NB4 (cell line): ENCODE measurements around the gene NEK11.

ENCODE experiments used
- DNase-seq: peaks from one replicate; pipeline ENCODE4 v3.0.0; 2010; ENCODE audit warnings: low read depth
- H3K4me3 ChIP-seq: one replicate; pipeline ENCODE4 v1.5.1; 2011; ENCODE audit warnings: mild to moderate bottlenecking, low read depth, low read length, moderate library complexity
- MYC ChIP-seq: IDR thresholded peaks from 2 replicates; pipeline ENCODE4 v1.6.1; 2011; ENCODE audit warnings: low read depth, low read length
- POLR2A ChIP-seq: IDR thresholded peaks from 2 replicates; pipeline ENCODE4 v1.6.1; 2011; ENCODE audit warnings: mild to moderate bottlenecking; ENCODE audit not compliant: insufficient read length; ENCODE audit errors: extremely low read depth
- TF ChIP-seq, protein P1 (sequence below): IDR thresholded peaks from one replicate; pipeline ENCODE4 v1.5.1; 2012; ENCODE audit warnings: low read depth, low read length
- TF ChIP-seq, protein P2 (sequence below): IDR thresholded peaks from 2 replicates; pipeline ENCODE4 v1.6.1; 2011; ENCODE audit warnings: low read depth, low read length

The NEK11 gene

DNA sequence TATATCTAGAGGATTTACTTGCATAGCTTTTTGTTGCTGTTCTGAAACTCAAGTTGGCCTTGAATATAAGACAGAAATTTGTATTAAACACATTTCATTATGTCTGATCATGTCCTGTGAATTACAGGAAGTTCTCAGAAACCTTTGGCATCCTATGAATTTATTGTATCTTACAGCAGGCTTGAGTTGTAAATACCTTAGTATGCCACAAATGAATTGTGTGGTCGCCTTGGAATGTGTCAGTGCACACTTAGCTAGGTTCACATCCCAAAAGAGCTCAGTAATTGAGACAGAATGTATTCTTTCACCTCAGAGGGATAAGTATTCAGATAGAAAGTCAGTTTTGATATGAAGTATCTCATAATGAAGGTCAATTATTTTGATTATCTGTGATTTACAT lies 83.4 kb downstream of the NEK11 start:
- TF ChIP-seq MYC = no peak
- TF ChIP-seq, protein P1, sequence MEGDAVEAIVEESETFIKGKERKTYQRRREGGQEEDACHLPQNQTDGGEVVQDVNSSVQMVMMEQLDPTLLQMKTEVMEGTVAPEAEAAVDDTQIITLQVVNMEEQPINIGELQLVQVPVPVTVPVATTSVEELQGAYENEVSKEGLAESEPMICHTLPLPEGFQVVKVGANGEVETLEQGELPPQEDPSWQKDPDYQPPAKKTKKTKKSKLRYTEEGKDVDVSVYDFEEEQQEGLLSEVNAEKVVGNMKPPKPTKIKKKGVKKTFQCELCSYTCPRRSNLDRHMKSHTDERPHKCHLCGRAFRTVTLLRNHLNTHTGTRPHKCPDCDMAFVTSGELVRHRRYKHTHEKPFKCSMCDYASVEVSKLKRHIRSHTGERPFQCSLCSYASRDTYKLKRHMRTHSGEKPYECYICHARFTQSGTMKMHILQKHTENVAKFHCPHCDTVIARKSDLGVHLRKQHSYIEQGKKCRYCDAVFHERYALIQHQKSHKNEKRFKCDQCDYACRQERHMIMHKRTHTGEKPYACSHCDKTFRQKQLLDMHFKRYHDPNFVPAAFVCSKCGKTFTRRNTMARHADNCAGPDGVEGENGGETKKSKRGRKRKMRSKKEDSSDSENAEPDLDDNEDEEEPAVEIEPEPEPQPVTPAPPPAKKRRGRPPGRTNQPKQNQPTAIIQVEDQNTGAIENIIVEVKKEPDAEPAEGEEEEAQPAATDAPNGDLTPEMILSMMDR = no peak
- TF ChIP-seq, protein P2, sequence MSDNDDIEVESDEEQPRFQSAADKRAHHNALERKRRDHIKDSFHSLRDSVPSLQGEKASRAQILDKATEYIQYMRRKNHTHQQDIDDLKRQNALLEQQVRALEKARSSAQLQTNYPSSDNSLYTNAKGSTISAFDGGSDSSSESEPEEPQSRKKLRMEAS = no peak
- no peak for TF ChIP-seq POLR2A
- DNase-seq = no peak
- no peak overlapping the region for H3K4me3 ChIP-seq

DNA sequence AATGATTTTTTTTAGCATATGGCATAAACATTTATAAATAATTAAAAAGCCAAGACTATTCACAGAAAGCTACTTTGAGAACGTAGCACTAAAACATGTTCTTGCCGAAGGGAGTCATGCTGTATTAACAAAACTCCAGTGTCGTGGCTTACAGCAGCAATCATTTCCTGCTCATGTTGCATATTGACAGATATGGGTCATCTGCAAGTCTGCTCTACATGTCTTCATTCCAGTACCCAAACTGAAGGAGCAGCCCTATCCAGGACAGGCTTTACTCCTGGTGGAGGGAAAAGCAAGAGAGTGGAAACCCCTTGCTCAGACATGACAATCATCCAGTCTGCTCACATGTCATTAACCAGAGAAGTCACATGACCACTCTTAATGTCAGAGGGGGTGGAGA lies 87.6 kb downstream of the NEK11 start:
- DNase-seq = no peak
- no peak overlapping the region for H3K4me3 ChIP-seq
- TF ChIP-seq, protein P1 = no peak
- no peak for TF ChIP-seq MYC
- TF ChIP-seq, protein P2 = no peak
- TF ChIP-seq POLR2A = no peak

DNA sequence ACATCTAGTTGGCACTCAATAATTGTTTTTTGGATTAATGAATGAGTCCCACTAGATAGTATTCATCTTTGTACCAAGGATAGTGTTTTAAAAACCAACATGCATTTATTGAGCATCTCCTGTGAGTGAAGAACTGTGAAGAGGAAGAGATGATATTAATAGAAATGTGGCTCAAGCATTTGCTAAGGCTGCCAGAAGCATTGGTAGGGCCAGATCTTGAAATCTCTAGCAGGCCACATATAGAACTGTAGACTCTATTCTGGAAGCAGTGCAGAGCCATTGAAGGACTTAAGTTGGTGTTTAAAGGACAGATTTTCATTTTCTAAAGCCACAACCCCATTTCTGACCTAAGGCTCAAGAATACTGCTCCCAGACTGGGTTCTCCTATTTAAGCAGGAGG lies 99.0 kb downstream of the NEK11 start:
- H3K4me3 ChIP-seq = no peak overlapping the region
- TF ChIP-seq POLR2A = no peak
- TF ChIP-seq, protein P2 = no peak
- TF ChIP-seq, protein P1 = no peak
- TF ChIP-seq MYC = no peak
- DNase-seq = no peak

DNA sequence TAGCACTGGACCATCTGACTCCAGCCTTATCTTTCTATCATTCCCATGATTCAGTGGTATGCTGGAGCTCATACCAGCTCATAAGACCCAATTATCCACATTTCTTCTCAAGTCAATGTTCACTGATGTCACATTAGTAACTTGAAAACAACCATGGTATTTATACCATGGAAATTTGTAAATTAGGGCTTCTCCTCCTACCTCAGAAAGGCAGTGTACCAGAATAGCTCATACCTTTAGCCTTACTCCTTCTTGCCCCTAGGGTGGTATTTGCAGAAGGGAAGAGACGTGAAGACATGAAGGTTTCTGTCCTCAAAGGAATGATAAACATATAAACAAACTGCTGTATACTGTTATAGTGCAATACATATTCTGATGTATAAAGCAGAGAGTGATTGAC lies 114.2 kb downstream of the NEK11 start:
- no peak for DNase-seq
- H3K4me3 ChIP-seq = no peak overlapping the region
- TF ChIP-seq, protein P2 = no peak
- TF ChIP-seq MYC = no peak
- no peak for TF ChIP-seq POLR2A
- TF ChIP-seq, protein P1 = no peak

DNA sequence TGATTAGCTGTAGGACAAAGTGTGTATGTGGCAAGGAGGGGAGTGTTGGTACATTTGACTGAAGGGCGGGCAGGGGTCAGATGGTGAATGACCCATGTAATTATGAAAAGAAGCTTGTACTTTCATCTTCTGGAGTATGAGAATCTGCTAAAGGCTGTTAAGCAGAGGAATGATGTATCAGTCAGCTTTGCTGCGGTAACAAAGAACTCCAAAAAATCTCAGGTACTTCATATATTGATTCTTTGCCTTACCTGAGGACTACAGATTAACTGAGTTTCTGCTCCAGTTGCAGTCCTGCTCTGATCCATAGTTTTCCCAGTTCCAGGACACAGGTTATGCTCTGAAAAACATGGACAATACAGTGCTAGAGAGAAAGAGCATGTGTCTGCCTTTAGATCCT lies 115.1 kb downstream of the NEK11 start:
- no peak overlapping the region for H3K4me3 ChIP-seq
- TF ChIP-seq, protein P2 = no peak
- TF ChIP-seq, protein P1 = no peak
- TF ChIP-seq MYC (no peak), POLR2A (no peak)
- DNase-seq = no peak

DNA sequence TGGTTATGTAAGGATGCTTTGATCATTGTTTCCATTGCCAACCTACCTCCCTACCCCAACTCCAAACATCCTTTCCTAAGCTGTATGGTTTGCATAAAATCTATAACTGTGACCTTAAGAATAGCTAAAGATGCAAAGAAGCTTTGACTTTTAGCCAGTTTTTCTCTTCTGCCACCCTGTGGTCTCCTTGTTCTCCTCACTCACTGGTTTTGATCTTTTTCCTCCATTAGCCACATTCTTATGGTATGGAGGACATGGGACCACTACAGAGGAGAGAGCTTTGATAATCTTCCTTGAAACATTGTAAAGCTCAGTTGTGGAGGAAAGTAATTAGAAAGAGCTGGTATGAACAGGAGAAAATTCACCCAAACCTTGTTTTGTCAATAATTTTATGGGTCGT lies 115.9 kb downstream of the NEK11 start:
- no peak for DNase-seq
- TF ChIP-seq MYC (no peak), POLR2A (no peak)
- TF ChIP-seq, protein P1 = no peak
- TF ChIP-seq, protein P2 = no peak
- no peak overlapping the region for H3K4me3 ChIP-seq
